GM18511 (cell line): Measurements from ENCODE around the gene RNU6-8.

Source experiments
- ATAC-seq: cut with Tn5 transposase; IDR thresholded peaks from one replicate; pipeline ENCODE4 v1.9.1; 2021; ENCODE audit warnings: mild to moderate bottlenecking, moderate library complexity; ENCODE audit not compliant: unreplicated experiment

Gene RNU6-8

DNA sequence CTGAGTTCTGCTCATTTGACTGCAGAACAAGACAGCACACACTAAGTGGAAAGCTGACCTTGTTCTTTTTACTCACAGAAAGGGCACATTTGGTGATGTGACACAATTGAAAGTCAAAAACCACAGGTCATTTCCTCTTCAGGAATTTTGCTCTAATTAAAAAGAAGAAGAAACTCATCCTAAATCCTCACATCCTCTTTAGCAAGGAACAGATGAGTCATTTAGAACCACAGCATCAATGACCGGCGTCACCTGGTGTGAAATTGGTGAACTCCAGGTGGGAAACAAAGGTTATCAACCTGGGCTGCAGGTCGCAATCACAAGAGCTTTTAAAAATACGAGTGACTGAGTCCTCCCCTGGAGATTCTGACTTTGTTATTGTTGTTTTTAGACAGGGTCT, 2.9 kb upstream of the RNU6-8 start:
- peak; percentile 30 for ATAC-seq

DNA sequence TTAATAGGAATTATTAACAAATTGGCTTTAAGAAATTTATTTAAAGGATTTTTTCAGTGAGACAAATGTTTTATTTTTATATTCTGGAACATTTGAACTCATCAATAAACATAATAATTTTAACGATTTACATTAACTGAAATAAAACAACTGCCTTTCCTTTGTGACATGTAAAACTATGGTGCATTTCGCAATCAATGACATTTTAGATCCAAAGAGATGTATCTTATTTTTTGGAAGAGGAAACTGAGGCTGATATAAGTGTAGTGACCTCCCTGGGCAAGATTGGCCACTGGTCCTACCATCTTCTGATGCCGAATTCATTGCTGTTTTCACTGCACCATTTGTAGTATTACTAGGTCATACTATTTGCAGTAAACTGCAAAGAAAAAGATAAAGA, 2.5 kb upstream of the RNU6-8 start:
- no peak for ATAC-seq

DNA sequence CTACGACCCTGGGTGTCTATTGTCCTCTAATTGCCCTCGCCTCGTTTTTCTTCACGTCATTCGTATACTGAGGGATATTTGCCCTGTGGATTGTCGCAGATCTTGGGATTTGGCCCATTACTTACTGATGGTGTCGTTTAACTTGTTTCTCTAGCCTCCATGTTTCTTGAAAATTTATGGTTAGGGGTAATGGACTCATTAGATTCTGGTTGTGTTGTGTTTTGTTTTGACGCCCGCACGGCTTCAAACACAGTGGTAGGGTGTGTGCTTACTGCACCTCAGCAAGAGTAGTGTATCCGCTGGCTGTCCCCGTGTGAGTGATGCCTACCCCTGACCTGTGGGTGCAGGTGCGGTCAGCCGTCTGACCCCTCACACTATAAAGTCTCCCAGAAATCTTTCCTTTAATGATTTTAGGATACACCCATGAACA, 874 bp upstream of the RNU6-8 start:
- ATAC-seq: no peak

DNA sequence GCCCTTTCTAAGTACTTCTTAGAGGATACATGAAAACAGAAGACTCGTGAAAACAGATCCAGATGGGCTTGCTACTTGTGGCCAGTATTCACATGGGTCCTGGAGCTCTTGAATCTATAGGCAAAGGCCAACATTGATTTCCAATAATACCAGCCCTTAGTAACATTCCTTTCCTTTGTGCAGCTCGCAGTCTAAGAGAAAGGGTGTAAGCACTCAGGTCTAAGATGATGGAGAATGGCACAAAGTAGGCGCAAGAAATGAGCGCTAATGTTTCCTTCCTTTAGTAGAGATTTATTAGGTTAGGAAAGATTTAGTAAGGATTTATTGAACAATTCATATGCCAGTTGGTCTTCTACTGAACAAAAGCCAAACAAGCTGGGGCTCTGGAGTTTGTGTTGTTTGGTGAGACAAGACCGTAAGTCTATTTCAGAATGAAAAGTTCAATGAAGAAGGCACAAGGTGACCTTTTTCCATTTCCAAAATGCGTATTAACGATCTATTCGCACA, 525 bp downstream of the RNU6-8 start:
- no peak for ATAC-seq

DNA sequence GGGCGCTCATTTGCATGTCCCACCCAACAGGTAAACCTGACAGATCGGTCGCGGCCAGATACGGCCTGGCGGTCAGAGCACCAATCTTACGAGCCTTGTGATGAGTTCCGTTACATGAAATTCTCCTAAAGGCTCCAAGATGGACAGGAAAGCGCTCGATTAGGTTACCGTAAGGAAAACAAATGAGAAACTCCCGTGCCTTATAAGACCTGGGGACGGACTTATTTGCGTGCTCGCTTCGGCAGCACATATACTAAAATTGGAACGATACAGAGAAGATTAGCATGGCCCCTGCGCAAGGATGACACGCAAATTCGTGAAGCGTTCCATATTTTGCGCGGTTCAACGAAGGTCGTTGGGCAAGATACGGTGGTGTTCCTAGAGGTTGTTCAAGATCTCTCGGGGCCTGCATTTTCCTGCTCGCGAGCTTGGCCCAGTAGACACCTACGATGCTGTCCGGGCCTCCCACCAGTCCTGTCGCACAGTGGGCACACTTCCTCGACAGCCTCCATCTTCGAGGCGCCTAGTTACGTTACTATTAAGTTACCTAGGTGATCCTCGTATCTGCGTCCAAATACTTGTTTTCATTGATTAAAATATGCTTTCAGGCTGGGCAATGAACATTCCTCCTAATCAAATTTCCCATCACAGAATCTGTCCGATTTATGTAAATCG, 1.1 kb downstream of the RNU6-8 start, which contains the start of gene RNU6-7:
Gene RNU6-7, plus strand, starts transcription at position 230 of the 675 bp plus-strand sequence.
- no peak for ATAC-seq

DNA sequence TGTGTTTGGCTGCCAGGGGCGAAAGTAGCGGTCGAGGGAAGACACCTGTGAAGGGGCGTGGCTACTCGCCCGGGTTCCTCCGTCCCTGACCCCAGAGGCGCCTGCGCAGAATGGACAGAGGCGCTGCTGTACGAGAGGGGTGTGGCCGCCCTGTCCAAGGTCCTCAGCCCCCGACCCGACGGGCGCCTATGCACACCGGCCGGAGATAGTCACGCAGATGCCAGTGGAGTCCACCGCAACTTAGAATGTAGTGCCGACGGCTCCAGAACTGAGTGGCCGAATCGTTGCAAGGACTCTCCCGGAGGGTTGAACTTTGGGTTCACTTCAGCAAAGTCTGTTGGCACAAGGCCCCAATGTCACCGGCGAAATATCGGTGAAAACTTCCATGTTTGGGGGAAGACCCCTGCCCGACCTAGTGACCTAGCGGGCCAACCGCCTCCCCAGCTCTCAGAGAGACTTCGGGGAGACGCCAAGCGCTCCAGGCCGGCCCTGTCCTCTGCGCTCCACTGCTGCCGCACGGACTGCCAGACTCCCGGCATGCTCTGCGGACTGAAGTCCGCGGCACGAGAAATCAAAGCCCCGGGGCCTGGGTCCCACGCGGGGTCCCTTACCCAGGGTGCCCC, 1.8 kb downstream of the RNU6-8 start:
- ATAC-seq: peak; percentile 67

DNA sequence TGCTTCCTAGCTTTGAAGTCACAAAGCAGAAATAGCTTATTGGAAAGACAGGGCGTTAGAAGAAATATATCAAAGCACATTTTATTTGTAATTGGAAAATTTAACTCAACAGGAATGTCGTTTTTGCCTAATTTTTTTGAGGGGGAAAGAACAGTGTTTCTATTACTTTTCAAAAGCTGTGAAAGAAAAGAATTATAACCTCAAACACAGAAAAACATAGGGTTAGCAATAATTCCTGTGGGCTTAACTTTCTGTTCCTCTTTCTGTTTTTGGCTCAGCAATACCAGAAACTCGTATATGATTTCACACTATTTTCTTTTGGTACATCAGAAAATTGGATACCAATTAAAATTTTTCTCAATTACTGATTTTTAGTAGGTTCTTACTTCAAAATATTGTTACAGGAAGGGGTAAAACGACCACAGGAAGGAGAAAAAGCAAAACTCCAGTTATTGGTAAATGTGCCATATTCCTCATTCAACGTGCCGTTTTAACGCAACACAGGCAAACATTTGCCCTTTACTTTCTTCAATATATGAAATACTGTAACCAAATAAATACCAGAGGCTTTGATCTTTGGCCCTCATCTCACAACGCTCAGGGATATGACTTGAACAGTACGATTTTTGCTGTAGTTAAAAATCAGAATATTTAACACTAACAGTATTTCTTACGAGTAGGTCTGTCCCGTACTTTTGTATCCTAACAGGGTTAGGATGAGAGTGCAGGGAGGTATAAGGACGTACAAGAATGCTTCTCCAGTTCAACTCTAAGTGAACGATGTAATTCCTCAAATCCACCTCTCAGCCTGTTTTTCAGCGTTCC, 2.5 kb downstream of the RNU6-8 start:
- peak; percentile 34 for ATAC-seq

DNA sequence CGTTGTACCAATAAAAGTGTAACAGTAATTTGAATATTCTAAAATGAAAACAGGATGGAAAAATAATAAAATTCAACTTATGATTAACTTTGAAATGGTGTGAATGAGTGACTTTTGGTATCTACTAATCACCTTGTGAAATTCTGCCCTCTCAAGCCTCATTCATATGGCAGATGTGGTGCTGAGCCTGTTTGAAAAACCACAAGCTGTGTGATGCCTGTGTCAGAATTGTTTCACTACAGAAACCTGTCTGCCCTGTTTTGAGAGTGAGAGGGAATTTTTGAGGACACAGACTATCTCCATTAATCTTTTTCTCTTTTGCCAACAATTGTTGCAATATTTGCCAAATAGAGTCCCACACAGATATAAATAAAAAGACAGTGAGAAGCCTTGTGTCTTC, 5.2 kb downstream of the RNU6-8 start:
- ATAC-seq: peak; percentile 46

DNA sequence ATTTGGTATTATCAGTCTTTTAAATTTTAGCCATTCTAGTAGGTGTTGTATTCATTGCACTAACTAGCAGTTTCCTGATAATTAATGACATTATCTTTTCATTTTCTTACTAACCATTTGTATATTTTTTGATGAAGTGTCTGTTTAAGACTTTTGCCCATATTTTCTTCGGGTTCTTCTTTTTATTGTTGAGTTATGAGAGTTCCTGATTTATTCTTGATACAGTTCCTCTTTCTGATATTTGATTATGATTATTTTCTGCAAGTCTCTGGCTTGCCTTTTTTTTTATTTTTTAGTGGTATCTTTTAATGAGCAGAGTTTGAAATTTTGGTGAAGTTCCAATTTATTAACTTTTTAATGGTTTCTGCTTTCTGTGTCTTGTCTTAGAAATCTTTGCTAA, 7.4 kb downstream of the RNU6-8 start:
- no peak for ATAC-seq

DNA sequence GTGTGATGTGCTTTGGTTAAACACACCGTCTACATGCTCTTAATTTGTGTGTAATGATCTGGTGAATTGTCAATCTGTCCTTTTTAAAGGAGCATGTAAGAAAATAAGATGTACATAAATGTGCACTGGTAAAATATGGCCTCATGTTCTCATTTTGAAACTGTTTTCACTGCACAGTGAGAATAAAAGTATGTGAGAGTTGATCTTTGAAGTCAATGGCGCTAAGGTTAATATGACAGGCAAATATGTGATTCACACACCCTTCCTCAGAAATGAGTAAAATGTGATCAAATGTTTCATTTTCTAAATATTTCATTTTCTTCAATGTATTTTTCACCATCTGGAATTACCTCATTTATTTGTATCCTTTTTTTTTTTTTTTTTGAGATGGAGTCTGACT, 9.5 kb downstream of the RNU6-8 start:
- no peak for ATAC-seq

DNA sequence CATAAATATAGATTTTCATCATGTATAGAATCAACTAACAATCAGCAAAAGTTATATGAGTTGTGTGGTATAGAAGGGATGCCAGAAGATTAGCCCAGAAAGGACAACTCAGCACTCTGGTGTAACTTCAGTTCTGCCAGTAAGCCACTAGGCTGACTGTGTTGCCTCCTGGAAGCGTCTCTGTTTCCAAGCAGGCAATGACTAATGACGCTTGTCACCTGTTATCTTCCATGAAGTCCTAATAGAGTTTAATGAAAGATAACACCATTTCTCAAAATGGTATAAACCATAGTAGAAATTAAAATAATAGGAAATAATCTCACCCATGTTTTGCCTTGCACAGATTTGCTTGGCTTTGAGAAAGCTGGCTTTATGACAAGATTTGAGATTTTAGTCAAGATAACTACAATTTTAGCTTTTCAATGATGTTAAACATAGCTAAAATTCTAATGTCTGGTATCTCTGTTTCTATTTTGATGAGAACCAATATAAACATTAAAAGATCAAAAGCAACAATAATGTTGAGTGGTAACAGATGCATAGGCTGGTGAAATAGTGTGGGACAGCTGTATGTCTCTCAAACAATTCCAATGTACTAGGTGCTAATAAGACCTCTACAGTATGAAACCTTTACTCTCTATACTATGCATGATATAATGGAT, 10.2 kb downstream of the RNU6-8 start:
- ATAC-seq: no peak

DNA sequence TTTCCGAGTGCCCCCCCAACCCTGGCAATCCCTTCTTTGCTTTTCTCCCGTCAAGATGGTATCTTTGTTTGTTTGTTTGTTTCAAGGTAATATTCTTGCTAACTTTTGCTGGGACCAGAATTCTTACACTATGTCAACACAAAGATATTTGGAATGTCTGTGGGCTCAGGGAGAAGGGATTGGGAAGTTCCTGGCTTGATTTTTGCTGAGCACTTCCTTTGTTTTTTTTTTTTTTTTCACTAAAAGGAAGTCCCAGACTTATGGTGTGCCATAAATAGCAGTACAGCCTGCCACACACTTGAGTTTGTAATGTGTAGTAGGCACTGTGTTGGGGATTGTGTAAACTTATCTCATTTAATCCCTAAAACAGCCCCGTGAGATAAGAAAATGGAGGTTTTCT, 12.4 kb downstream of the RNU6-8 start:
- no peak for ATAC-seq

DNA sequence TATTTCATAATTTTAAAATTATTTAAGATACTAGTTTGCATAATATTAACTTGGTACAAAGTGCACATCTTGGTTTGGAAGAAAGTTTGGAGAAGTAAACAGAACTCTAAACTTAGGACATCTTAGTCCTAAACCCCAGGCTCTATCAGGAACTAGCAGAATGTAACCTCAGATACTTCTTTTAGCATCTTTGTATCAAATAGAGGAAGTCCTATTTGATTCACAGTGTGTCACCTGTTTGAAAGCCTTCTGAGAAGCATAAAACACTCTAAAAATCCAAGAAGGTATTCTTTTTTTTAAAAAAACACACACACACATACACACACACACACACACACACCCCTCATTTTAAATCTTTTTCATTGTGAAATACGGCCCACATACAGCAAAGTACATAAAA, 13.3 kb downstream of the RNU6-8 start:
- no peak for ATAC-seq

DNA sequence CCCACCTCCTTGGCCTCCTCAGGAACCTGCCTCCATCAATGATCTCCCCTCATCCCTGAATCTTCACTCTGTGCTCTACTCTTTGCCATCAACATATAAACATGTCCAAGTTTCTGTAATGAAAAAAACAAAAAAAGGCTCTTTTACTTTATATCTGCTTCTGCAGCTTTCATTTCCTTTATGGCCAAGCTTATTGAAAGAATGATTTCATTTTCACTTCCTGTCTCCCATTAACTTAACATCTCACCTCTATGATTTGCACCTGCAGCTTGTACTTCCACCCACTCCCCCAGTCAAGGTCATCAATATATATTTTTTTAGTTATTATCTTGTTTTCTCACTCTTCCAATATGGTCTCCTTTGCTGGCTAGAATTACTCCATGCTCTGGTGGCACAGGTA, 16.8 kb downstream of the RNU6-8 start:
- peak; percentile 94 for ATAC-seq

DNA sequence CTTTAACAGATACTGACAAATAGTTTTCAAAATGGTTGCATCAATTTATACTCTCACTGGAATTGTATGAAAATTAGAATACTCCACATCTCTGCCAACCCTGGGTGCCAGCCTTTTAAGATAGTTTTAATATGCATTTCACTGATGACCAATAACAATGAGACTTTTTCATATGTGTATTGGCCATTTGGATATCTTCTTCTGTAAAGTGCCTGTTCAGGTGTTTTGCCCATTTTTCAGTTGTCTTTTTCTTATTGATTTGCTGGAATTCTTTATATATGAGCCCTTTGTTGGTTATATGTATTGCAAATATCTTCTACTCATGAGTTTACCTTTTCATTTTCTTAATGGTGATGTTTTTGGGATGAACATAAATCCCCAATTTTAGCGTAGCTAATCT, 18.0 kb downstream of the RNU6-8 start:
- ATAC-seq: no peak

DNA sequence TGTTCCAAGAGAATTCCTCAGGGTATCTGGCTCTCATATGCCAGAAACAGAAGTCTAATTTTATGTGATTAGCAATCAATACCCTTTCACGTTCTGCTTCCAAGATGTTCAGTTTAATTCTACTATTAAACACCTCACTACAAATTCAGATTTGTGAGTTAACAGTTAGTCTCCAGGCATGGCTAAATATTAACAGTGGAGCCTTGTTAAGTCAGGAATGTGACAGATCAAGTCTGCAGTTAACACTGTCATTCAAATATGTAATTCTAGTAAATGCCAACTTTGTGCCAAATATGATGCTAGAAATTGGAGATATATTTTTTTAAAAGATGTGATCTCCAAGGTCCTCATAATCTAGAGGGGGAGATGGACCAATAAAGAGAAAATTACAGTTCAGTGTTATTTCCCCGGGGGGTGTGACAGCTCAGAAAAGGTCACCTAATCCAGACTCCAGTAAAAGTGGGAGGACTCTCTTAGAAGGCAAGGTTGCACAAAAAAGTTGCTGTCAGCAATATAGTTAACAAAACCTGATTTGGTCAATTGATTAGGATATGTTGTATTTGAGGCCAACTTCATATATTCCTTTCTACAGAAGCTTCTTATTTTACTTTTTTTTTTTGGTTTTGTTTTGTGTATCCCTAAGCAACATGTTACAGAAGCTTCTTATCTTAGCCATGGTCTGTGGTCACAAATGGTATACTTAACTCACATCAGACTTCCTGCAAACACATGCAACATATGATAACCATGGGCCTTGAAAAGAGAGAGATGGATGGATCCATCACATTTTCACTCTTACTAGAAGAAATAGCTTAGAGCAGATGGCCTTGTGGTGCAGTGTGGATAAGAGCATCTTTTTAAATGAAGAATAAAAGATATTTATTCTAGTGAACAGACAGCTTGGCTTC, 19.7 kb downstream of the RNU6-8 start:
- no peak for ATAC-seq

DNA sequence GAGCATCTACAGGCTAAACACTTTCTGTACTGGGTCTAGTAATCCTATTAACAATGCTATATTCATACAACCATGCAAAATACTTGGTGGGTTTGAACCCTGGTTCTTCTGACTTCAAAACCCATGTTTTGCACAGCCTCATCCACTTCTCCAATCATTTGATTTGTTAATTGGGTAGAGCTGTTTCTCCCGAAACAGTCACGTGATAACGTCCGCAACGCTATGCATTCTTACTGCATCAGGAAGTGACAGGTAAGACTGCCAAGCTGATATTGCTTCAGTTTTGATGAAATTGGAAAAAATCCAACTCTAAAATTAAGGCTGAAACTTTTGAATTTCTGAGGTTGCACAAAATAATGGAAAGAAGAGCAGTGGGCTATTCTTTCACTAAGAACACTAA, 31.6 kb downstream of the RNU6-8 start:
- no peak for ATAC-seq

DNA sequence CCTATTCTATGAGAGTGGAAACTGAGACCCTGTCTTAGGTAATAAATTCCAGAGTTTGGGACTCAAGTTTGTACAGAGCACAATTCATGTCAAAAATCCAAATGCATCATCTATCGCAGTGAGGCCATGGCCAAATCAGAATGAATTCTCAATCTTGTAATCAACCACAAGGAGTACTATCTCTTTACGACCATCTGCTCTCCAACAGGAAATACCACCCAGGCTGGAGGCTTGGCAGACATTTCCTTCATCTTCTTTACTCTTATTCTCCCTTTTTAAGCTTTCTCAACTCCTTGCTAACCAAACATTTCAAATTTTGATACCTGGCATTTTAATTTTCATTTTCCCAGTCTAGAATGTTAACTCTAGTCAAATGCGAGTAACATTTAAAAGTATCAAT, 33.9 kb downstream of the RNU6-8 start:
- ATAC-seq: no peak

DNA sequence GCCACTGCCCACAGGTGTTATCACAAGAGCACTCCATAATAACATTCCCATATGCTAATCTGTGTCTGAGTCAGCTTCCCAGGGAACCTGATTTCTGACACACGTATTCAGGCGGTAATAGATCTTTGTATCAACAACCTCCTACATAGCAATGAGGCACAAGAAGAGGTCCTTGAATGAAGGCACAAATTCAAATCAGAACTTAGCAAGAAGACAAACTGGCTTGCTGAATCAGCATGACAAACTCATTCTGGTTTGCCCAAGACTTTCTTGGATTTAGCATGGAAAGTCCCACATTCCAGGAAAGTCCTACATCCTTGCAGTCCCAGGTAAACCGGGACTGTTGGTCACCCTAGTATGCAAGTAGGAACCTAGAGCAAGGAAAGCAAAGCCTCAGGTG, 35.2 kb downstream of the RNU6-8 start:
- no peak for ATAC-seq

DNA sequence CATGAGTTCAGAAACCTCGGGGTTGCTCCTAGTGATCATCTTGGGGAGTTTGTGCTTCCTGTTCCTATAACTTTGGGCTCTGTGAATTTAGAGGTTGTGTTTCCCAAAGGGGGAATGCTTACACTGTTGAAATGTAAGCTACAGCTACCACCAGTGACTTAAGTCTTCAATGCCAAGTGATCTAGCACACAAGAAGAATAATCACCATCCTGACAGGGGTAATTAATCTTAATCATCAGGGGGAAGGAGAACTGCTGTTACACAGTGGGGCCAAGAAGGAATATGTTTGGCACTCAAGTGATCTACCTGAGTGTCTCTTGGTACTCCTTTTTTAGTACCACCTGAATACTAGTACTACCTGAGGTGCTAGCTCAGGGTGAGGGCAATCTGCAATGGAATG, 36.1 kb downstream of the RNU6-8 start:
- ATAC-seq: no peak
